ENCODE data around the gene RBFOX1.

RBFOX1 gene

GRCh38 chr16:7332611-7333010 lies at the start of gene RBFOX1:
RBFOX1 (plus strand) TSS chr16:7332845.
- no peak for DNase-seq

- DNase-seq: no peak
Measured at GRCh38 chr16:7284780-7285179, 47.9 kb upstream of the RBFOX1 start.

- DNase-seq: no peak
Measured at GRCh38 chr16:7285520-7285919, 47.1 kb upstream of the RBFOX1 start.

- no peak for DNase-seq
Measured at GRCh38 chr16:7289299-7289698, 43.3 kb upstream of the RBFOX1 start.

- DNase-seq: no peak
Measured at GRCh38 chr16:7290682-7291081, 42.0 kb upstream of the RBFOX1 start.

- no peak for DNase-seq
Measured at GRCh38 chr16:7294020-7294419, 38.6 kb upstream of the RBFOX1 start.

- no peak for DNase-seq
Measured at GRCh38 chr16:7303052-7303610, 29.5 kb upstream of the RBFOX1 start.

- DNase-seq: no peak
Measured at GRCh38 chr16:7303660-7304200, 28.9 kb upstream of the RBFOX1 start.

GRCh38 chr16:7304279-7304678 lies 28.4 kb upstream of the RBFOX1 start:
- DNase-seq: no peak

GRCh38 chr16:7304958-7305357 lies 27.7 kb upstream of the RBFOX1 start:
- DNase-seq: no peak

- no peak for DNase-seq
Measured at GRCh38 chr16:7313170-7313569, 19.5 kb upstream of the RBFOX1 start.

GRCh38 chr16:7314163-7314562 lies 18.5 kb upstream of the RBFOX1 start:
- no peak for DNase-seq

- no peak for DNase-seq
Measured at GRCh38 chr16:7315813-7316212, 16.8 kb upstream of the RBFOX1 start.

GRCh38 chr16:7316281-7316888 lies 16.3 kb upstream of the RBFOX1 start:
- DNase-seq: no peak

- no peak for DNase-seq
Measured at GRCh38 chr16:7317982-7318381, 14.7 kb upstream of the RBFOX1 start.

- DNase-seq: no peak
Measured at GRCh38 chr16:7318686-7319085, 14.0 kb upstream of the RBFOX1 start.

- no peak for DNase-seq
Measured at GRCh38 chr16:7319514-7319913, 13.1 kb upstream of the RBFOX1 start.

GRCh38 chr16:7321661-7322060 lies 11.0 kb upstream of the RBFOX1 start:
- DNase-seq: no peak

- no peak for DNase-seq
Measured at GRCh38 chr16:7324321-7324720, 8.3 kb upstream of the RBFOX1 start.

- no peak for DNase-seq
Measured at GRCh38 chr16:7325834-7326233, 6.8 kb upstream of the RBFOX1 start.

GRCh38 chr16:7330709-7331108 lies 1.9 kb upstream of the RBFOX1 start:
- DNase-seq: no peak

GRCh38 chr16:7331997-7332396 lies 648 bp upstream of the RBFOX1 start:
- DNase-seq: no peak

- no peak for DNase-seq
Measured at GRCh38 chr16:7333180-7333725, 608 bp downstream of the RBFOX1 start.

GRCh38 chr16:7334801-7335560 lies 2.3 kb downstream of the RBFOX1 start:
- no peak for DNase-seq

Data from activated CD8-positive, alpha-beta memory T cell treated with anti-CD3 and anti-CD28 coated beads, Interleukin-2, amount 50 U/mL, for 48 hours (primary cell).